Inflammatory macrophage treated with lipopolysaccharide for 1 hour (primary cell): ENCODE measurements around the gene CD9.

Source experiments
- DNase-seq, 2 donors: peaks; one replicate each; pipeline ENCODE4 v3.0.0-alpha.2; 2020 to 2022

CD9 gene

DNA sequence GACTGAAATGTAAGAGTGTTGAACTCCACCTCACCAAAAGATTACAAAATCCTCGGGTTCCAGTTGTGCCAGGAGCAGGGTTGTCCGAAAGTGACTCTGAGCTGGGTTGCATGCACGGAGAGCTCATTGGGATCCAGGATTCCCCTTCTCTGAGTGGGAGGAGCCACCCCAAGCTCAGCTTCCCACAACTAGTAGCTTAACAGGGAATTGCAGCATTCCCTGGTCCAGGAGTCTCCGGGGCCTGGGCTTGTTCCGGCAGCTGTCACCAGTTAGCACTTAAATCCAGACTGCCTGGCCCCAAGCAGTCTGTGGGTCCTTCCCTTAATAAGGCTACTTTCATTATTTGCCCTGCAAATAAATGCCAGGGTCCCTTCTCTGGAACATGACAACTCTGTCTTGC lies 50.1 kb downstream of the CD9 start:
- no peak for DNase-seq

DNA sequence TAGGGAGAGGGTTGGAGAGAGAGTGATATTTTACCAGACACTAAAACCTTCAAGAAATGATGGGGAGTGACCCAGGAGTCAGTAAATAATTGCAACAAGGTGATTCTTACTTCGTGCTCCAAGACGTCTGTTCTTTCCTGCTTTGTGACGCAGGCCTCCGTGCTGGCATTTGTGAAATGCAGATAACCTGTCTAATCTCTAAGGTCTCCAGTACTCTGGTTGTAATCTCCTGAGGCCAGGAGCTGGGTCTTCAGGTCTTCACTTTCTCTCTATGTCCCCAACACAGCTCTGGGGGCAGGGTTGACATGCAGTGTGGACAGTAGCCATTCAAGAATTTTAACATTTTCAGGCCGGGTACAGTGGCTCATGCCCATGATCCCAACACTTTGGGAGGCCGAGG lies 53.1 kb downstream of the CD9 start:
- no peak for DNase-seq

DNA sequence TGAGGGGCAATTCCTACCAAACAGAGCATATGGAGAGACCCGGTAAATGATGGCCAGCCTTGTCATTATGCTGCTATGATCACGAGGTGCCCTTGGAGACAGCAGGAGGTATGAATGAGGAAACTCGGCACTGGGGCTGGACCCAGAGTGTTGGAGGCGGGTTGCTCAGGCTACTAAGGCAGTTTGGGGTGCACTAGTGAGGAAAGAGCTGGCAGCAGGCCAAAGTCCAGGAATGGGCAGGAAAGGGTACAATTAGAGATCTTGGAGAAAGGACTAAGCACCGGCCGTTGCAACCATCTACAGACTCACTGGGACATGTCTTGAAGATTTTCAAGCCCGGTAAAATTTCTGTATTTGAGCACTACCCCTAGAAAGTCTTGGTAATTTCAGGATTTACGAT lies 54.3 kb downstream of the CD9 start:
- DNase-seq: no peak

DNA sequence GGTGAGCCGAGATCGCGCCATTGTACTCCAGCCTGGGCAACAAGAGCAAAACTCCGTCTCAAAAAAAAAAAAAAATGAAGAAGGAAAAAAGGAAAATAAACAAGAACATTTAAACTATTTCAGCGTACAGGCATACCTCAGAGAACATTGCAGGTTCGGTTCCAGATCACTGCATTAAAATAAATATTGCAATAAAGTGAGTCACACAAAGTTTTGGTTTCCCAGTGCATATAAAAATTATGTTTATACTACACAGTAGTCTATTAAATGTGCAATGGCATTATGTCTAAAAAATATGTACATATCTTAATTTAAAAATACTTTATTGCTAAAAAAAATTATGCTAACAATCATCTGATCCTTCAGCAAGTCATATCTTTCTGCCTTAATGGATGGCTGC lies 56.8 kb downstream of the CD9 start:
- DNase-seq: no peak

DNA sequence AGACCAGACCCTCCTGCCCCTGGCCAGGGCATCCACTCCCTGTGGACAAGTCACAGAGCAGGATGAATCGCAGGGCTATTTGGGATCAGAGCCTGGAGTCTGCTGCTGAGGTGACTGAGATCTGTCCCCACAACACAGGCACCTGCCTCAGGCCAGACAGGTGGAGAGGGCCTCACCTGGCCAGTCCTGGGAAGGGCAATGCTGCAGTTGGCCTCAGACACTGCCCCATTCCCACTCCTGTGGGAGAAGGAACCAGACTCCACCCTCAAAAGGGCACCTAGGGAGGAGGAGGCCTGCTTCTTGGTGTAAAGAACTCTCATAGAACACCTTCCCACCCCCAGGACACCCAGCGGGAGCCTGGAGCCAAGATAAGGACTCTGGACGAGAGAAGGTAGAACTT lies 62.0 kb downstream of the CD9 start:
- no peak for DNase-seq

DNA sequence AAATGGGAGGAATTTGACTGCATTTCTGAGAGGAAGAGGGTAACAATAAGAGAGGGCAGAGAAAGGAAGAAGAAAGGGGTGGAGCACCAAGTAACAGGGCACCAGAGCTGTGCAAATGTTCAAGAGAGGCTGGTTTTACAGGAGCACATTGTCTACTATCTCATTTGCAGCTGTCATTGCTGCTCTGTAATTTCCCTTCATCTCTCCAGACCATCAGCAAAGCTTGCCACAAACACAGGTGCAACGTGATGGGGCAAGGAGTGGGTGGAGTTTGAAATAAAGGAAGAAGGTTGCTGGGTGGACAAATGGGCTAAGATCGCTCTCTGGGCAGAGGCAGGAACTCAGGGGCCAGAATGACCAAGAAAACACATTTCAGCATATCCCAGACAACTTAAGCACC lies 62.4 kb downstream of the CD9 start:
- no peak for DNase-seq

DNA sequence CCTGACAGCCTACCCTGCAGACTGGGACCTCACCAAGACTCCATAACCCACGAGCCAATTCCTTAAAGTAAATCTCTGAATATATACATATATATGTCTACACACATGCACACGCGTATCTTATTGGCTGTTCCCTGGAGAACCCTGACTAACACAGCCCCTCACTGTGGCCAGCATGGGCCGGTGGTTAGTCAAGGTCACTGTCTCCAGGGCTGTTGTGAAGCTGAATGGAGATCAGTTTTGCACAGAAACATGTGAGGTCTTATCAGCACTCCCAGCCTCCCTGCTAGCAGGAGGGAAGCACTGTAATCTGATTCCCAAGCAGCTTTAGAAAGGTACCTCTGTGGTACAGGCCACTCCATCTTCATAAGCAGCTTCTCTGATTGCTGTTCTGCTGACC lies 63.7 kb downstream of the CD9 start:
- DNase-seq: no peak

DNA sequence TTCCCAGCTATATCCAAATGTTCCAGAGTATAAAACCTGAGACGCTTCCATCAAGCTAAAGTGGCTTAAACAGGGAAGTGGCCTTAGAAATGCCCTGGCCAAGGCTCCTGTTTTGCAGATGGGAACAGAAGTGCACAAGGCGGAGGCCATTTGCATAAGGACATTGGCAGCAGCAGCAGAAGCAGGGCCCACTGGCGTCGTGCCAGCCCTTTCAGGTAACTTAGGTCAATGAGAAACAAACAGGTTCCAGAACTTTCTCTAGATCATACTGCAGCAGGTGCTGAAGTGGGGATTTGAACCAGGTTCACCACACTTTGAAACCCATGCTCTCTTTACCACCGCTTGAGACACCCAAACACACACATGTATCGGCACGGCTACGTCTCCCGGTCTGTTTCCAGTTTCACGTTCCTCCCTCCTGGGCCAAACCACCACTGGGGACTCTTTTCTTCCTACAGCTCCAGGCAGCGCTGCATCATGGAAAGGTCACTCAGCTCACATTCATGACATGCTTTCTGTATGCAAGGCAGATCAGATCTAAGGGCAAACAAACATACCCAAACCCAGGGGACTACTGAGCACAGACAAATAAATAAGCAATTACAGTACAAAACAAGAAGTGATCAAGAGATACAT lies 64.3 kb downstream of the CD9 start:
- DNase-seq: no peak

DNA sequence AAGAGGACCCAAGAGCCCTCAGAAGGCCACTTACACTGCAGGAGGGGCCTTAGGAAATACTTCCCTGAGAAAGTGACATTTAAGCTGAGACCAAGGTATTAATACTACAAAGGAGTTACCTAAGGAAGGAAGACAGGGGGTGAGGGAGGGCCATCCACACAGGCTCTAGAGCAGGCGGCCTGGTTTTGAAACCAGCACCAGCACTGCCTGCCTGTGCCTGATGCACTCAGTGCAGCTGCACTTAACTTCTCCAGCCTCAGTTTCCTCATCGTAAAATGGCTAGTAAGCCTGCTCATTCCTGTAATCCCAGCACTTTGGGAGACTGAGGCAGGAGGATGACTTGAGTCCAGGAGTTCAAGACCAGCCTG lies 64.8 kb downstream of the CD9 start:
- DNase-seq: no peak

DNA sequence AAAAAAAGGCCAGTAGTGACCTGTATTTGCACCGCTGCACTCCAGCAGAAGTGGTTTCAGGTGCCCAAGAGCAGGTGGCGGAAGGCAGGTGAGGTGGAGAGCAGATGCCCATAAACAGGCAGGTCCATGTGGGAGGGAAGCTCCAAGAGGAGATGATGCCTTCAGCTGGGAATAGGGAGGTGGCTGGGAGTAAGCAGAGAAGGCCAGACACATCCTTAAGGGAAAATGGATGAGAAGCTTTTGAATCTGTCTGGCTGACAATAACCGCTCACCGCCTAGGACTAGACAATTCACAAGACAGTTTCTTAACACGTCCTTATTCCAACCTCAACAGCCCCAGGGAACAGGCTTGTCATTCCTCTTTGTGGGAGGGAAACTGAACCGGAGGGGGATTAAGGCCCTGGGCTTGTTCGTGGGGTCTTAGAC lies 66.4 kb downstream of the CD9 start:
- DNase-seq: no peak

DNA sequence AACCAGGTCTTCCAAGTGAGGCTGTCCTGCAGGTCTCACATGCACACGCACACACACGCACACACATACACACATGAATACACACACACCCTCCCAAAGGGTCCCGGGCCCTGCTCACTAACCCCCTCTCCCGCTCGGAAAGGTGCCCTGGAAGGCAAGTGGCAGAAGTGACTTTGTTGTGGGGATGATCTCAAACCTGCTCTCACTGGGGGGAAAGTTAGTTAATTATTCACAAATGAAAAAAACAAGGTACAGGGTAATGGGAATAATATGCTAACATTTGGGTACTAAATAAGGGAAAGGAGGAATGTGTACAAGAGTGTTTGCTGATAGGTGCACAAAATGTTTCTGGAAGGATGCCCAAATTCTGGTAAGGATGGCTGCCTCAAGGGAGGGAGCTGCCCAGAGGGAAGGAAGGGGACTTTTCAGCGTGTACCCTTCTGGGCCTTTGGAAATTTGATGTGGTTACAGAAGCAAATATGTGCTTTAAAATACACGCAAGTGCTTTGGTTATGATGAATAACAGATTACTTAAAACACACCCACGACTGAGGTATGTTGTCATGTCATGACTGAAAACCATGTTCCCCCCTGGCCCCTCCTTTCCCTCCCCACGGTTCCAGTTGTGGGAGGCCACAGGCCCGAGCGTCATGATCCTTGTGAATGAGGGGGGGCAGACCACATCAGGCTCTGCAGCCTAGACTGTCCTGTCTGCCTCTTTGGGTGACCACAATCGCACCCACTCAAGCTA lies 66.9 kb downstream of the CD9 start:
- peak; percentile 43 to 80 for DNase-seq

DNA sequence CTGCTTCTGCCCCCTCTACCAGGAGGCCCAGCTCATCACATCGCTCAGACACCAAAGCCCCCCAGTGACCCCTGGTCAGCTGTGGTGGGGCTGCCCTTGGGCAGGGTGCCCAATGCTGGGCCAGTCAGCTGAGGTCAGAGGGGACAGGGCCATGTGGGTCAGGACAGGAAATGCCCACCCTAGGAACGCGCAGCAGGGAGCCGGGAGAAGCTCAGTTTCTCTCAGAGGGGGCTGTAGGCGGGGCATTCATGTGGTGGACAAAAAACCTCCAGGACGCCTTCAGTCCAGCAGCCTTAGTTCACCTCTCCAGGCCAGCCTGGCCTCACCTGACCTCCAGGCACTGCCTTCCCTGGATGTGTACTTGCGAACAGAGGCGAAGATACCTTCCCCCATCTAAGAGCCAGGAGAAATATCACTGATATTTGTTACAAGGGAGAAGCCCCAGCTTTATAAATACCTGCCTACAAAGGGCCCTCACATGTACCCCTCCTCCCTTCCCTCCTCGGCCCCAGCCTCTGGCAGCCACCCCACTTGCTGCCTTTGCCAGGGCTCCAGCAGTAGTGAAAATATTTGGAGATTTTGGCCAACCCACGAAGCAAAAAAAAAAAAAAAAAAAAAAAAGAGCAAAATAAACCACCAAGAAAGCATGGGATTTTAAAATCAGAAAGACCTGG lies 68.4 kb downstream of the CD9 start:
- no peak for DNase-seq

DNA sequence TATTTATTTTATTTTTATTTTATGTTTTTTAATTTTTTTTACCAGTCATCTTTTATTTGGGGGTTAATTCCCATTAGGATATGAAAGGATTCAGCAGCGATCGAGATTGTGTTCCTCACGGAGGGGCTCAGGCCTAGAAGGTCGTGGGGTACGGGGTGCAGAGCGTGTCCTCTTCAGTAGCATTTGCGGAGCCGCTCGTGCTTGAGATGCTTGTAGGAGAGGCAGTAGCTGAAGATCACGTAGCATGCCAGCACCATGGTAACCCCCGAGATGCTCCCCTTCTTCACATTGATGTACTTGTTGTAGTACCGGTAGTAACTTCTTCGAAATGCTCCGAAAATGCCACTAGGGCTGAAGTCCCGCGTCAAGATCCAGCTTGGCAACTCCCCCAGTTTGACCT lies 69.8 kb downstream of the CD9 start:
- no peak for DNase-seq

DNA sequence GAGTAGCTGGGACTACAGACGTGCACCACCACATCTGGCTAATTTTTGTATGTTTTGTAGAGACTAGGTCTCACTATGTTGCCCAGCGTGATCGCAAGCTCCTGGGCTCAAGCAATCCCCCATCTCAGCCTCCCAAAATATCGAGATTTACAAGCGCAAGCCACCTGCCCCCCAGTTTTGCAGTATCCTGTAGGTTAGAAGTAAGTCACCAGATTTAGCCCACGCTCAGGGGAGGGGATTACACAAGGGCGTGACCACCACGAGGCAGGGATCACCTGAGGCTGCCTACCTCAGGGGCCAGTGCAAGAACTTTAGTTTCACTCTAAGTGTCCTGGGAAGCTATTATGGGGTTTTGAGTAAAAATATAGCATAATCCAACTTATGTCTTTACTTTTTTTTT lies 71.1 kb downstream of the CD9 start:
- no peak for DNase-seq

DNA sequence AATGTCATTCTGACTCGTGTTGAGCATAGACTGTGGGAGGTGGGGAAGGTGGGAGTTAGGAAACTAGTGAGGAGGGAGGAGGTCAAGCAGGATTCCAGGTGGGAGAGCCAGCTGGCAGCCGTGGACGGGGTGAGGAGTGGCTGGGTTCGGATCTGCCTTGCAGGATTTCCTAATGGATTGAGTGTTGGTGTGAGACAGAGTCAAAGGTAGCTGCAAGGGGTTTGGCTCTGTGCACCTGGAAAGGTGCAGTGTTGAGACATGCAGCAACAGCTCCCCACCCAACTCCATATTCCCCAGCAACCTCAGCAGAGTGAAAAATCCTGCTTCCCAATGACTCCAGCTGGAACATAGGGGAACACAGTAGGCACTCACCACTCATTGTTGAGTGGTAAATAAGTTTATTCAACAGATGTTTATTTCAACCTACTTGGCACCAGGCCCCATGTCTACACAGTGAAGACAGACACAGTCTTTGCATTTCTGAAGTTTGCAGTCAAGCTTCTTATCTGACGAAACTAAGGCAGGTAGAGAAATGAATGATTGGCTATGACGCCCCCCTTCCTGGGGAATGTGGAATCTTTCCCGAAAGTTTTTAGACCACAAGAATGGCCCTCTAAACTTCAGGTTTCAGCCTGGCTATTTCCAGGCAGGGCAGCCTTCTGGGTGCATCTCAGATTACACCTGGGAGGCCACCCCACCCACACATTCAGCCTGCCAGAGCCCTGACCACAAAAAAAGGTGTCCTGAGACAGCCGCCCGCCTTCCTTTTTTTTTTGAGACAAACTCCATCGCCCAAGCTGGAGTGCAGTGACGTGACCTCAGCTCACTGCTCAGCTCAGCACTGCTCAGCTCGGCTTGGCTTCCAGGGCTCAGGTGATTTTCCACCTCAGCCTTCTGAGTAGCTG lies 72.4 kb downstream of the CD9 start:
- no peak for DNase-seq

DNA sequence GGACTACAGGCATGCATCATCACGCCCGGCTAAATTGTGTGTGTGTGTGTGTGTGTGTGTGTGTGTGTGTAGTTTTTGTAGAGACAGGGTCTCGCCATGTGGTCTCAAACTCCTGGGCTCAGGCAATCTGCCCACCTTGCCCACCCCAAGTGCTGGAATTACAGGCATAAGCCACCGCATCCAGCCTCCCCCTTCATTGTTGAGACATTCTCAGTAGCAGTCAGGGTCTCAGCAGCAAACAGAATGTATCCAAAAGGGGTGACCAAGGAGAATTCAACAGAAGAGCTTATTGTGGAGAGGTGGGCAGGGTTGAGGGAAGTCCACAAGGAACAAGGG lies 73.0 kb downstream of the CD9 start:
- no peak for DNase-seq

DNA sequence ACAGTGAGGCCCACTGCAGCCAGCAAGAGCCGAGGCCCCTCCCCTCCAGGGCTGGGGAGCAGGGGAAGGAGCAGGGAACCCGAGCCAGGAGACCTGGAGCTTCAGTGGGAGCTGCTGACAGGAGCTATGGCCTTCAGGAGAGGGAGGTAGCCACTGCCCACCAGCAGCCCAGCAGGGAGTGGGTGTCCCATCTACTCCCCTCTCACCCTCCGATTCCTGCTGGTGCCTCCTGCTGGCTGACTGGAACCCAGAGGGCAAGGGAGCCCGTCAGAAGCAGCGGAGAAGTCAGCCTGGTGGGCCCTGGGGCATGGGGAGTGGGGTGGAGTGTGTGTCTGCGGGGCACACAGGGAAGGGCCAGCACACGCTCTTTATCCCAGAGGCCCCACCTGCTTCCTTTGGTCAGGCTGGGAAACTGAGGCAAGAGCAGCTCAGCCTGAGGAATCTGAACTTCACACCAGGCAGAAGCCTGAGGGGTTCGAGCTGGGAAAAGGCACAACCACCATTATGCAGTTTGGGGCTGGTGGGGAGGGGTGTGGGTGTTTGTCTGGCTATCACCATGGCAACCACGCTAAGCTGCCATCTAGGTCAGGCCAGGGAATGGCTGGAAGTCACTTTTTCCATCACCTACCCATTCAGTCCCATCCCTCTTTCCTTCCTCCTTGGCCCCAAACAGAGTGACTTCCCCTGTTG lies 73.5 kb downstream of the CD9 start:
- no peak for DNase-seq

DNA sequence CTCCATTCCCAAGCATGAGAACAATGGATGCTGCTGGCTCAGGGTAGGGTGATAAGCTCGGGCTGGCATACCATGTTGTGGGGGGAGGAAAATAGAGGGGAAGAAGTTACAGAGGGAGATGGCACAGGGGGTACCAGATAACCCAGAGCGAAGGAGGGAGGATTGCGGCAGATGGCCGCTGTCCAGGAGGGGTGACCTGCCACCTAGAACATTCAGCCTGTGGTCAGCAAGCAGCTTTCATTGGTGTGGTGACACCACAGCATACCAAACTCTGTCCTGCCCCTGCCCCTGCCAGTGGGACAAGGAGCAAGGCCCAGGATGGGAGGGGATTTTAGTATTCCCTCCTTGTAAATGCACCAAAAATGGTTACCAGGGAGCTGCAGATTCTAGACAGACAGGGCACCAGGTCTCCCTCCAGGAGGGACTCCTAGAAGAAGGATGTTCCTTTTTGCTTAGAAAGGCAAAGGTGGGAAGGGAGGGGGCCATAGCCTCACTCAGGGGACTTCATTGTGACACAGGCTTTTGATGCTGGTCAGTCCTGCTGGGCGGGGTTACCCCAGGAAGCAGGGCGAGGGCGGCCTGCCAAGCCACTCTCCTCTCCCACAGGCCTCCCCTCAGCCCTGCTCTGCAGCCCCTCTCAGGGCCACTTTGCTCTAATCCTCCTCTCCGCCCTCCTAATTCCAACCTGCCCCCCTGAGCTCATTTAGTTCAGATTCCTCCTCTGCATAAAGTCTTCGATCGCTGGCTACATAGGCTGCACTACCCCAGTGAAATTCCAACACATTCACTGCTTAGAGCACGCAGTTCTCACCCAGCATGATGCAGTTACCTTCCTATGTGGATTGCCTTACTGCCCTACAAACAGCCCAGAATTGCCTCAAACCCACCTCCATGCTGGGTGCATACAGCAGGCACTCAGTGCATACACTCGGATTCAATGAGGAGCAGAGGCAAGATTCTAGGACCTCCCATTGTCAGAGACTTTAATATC lies 74.3 kb downstream of the CD9 start:
- DNase-seq: no peak

DNA sequence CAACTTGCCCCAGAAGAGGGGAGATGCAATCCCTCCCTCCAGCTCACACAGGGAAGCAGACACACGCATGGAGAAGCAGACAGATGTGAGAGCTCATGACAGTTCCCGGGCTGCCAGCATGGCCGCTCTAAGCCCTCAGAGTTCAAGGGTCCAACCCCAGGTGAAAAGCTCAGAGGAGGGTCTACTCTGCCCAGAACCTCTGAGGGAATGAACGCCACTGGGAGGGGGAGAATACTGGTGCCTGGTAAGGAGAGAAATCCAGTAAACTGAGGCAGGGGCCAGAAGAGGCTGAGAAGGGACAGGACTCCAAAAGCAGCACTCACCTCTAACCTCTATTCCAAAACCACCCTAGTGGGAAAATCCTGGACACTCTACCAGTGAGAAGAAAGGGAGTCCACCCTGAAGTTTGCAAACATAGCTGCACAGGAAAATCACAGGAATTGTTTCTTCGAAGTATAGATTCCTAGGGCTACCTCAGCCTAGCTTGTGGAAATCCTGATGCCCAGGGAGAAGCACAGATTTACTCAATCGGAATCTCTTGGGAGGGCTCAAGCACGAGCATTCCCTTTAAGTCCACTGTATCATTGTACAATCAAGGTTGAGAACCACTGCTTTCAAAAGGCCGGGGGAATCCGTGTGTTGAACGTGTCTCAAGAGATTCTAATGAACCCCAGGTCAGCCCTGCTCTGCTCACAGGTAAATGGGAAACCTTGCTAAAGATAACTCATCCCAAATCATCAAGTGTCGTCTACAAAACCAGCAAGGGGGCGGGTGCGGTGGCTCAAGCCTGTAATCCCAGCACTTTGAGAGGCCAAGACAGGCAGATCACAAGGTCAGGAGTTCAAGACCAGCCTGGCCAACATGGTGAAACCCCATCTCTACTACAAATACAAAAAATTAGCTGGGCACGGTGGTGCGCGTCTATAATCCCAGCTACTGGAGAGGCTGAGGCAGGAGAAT lies 76.0 kb downstream of the CD9 start:
- no peak for DNase-seq

DNA sequence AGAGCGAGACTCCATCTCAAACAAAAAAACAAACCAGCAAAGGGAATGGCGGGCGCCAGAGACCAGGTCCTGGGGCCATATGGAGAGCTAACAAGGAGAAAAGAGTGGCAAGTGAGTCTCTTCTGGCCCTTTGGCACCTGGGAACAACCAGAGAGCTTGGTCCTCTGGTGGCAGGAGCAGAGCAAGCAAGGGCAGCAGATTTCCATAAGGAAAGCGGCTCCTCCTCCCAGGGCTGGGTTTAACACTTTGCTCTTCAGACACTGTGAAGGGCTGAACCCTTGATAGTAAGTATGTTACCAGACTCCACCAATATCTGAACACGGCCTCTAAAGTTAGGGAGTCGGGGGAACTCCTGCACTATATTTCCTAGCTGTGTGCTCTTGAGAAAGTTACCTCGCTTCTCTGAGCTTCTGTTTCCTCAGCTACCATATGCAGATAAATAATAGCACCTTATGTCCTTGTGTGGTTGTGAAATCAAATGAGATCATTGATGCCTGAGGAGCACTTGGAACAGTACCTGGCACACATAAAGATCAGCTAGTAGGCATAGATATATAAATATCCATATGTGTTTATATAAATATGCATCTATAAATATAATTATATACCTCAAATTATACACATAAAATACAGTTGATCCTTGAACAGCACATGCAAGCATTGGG lies 76.9 kb downstream of the CD9 start:
- DNase-seq: no peak
